RWPE1 (cell line): ENCODE results near the gene EML1.

Experiments used
- CTCF ChIA-PET: fragments of 350-600 bp; sonication (Branson Sonifier 250); formaldehyde crosslinking; extraction: SDS; loops from one replicate; lab custom pipeline; 2021; lab: Yijun Ruan, JAX
- POLR2A ChIA-PET: fragments of 400-600 bp; formaldehyde crosslinking; extraction: SDS; loops from one replicate; lab custom pipeline; 2020; ENCODE audit warnings: antibody characterized with exemption; ENCODE audit not compliant: low non-redundant PET; lab: Yijun Ruan, JAX
- DNase-seq: peaks from one replicate; pipeline ENCODE4 v3.0.0; 2012; ENCODE audit warnings: low spot score
- H3K27ac ChIP-seq: fragments of 450-650 bp; 2 replicates; pipeline ENCODE4 v1.5.1; 2017
- CTCF ChIP-seq: fragments of 450-650 bp; conservative IDR thresholded peaks from 2 replicates; pipeline ENCODE4 v1.5.1; 2017; ENCODE audit warnings: low read depth, mild to moderate bottlenecking

Gene EML1

GRCh38 chr14:99971087-99971940 lies 178.1 kb downstream of the EML1 start:
- H3K27ac ChIP-seq = peak overlapping the region; percentile 82
- ChIA-PET POLR2A (interaction anchor here (0.6 kb wide), 1 partner anchor 1836 kb away, joined by 3 read pairs; no protein-coding TSS in a partner anchor), CTCF (interaction anchor here (0.6 to 1.2 kb wide), 3 partner anchors 8 to 222 kb away, joined by 3 to 8 read pairs (median 3); no protein-coding TSS in a partner anchor)
- DNase-seq = peak; percentile 86
- no peak for TF ChIP-seq CTCF

- ChIA-PET CTCF (interaction anchor here (0.6 to 1.0 kb wide), 2 partner anchors 24 to 221 kb away, joined by 3 read pairs; no protein-coding TSS in a partner anchor), POLR2A (no interaction called here)
- peak overlapping the region; percentile 82 for H3K27ac ChIP-seq
- peak; percentile 36 for DNase-seq
- TF ChIP-seq CTCF = no peak
Measured at GRCh38 chr14:99971941-99972747, 178.9 kb downstream of the EML1 start.

DNA sequence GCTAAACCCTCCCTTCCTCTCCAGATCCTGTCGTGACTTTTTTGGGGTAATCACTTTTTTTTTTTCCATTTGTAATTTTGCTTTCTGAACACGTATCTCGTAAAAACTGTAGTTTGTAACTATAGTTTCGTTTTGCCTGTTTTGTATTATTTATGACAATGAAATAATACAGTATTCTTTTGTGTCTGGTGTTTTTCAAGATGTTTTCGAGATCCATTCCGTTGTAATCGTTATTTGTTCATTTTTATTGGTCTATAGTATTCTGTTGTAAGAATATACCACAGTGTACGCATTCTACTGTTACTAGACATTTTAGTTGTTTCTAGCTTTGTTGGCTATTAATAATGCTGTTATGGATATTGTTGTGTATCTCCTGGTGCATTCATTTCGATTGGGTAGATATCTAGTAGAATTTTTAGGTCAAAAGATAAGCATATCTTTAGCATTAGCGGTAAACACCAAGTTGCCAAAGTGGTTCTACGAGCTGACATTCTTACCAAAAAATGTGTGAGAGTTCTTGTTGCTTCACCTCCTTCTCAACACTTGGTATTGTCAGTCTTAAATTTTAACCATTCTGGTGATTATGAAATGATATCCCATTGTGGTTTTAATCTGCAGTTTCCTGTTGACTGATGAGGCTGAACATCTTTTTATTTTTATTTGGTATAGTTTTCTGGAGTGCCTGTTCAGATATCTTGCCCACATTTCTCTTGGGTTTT lies 179.7 kb downstream of the EML1 start:
- no peak for DNase-seq
- POLR2A ChIA-PET = no interaction called here
- H3K27ac ChIP-seq = peak overlapping the region; percentile 82; the same call in 1 of the 2 replicates
- TF ChIP-seq CTCF = no peak
- CTCF ChIA-PET = interaction anchor here (0.6 to 1.0 kb wide), 2 partner anchors 23 to 220 kb away, joined by 3 read pairs; no protein-coding TSS in a partner anchor

DNA sequence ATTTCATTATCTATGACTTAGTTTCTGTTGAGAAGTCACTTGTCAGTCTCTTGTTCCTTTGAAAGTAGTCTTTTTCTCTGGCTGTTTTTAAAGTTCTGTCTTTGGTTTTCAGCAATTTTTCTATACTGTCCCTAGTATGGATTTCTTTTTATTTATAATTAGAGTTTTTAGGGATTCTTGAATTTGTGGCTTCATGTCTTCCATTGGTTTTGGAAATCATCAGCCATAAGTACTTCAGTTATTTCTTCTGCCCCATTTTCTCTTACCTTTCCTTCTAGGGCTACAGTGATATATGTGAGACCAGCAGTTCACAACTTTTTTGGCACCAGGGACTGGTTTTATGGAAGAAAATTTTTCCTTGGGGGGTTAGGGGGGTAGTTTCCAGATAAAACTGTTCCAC lies 182.0 kb downstream of the EML1 start:
- ChIA-PET CTCF (interaction anchor here (1.2 kb wide), 1 partner anchor 8 kb away, joined by 4 read pairs; no protein-coding TSS in a partner anchor), POLR2A (no interaction called here)
- no peak for DNase-seq
- TF ChIP-seq CTCF = no peak
- no peak overlapping the region for H3K27ac ChIP-seq

GRCh38 chr14:99976021-99976420 lies 182.8 kb downstream of the EML1 start:
- no peak overlapping the region for H3K27ac ChIP-seq
- CTCF ChIA-PET = interaction anchor here (0.6 to 2.0 kb wide), 3 partner anchors 132 to 217 kb away, joined by 4 to 7 read pairs (median 4); no protein-coding TSS in a partner anchor
- no peak for DNase-seq
- TF ChIP-seq CTCF = no peak
- POLR2A ChIA-PET = no interaction called here
